GM18858 (cell line): Measurements from ENCODE around the gene CEP89.
"Not testable (repeated sequence)": the region's sequence is repeated elsewhere in the genome, so short reads cannot be mapped to it uniquely, and the experiment has no call there.

Experiments used
- ATAC-seq: cut with Tn5 transposase; IDR thresholded peaks from one replicate; pipeline ENCODE4 v1.9.1; 2021; ENCODE audit not compliant: unreplicated experiment

Gene CEP89

GRCh38 chr19:32872391-32872790 is 99.4 kb downstream of the CEP89 start:
- ATAC-seq: no peak

- no peak for ATAC-seq
Observed at GRCh38 chr19:32870981-32871451, 100.7 kb downstream of the CEP89 start.

- no peak for ATAC-seq
Observed at GRCh38 chr19:32869966-32870573, 101.7 kb downstream of the CEP89 start.

GRCh38 chr19:32869369-32869965 is 102.3 kb downstream of the CEP89 start, which contains the start of gene SLC7A9:
Gene SLC7A9 (minus strand): TSS chr19:32869767. CDS start chr19:32868534, 1,233 bp downstream.
- ATAC-seq: no peak

- ATAC-seq: no peak
Observed at GRCh38 chr19:32868206-32868950, 103.4 kb downstream of the CEP89 start.

- not testable (repeated sequence) for ATAC-seq
Observed at GRCh38 chr19:32867436-32867835, 104.3 kb downstream of the CEP89 start.

- ATAC-seq: no peak
Observed at GRCh38 chr19:32866564-32867265, 105.0 kb downstream of the CEP89 start.

- no peak for ATAC-seq
Observed at GRCh38 chr19:32866061-32866460, 105.7 kb downstream of the CEP89 start.

- no peak for ATAC-seq
Observed at GRCh38 chr19:32865326-32865725, 106.4 kb downstream of the CEP89 start.

- ATAC-seq: no peak
Observed at GRCh38 chr19:32864318-32865007, 107.3 kb downstream of the CEP89 start.

GRCh38 chr19:32863841-32864240 is 107.9 kb downstream of the CEP89 start:
- ATAC-seq: no peak

GRCh38 chr19:32863301-32863700 is 108.5 kb downstream of the CEP89 start:
- no peak for ATAC-seq

- no peak for ATAC-seq
Observed at GRCh38 chr19:32862741-32863140, 109.0 kb downstream of the CEP89 start.

GRCh38 chr19:32862173-32862572 is 109.6 kb downstream of the CEP89 start:
- ATAC-seq: no peak

- no peak for ATAC-seq
Observed at GRCh38 chr19:32861596-32861995, 110.2 kb downstream of the CEP89 start.

GRCh38 chr19:32859591-32859990 is 112.2 kb downstream of the CEP89 start:
- no peak for ATAC-seq

- no peak for ATAC-seq
Observed at GRCh38 chr19:32858559-32858958, 113.2 kb downstream of the CEP89 start.

GRCh38 chr19:32858155-32858554 is 113.6 kb downstream of the CEP89 start:
- ATAC-seq: no peak

- no peak for ATAC-seq
Observed at GRCh38 chr19:32857584-32857983, 114.2 kb downstream of the CEP89 start.

- not testable (repeated sequence) for ATAC-seq
Observed at GRCh38 chr19:32856818-32857217, 114.9 kb downstream of the CEP89 start.

- ATAC-seq: no peak
Observed at GRCh38 chr19:32852216-32852615, 119.5 kb downstream of the CEP89 start.
